Stimulated activated CD8-positive, alpha-beta memory T cell treated with anti-CD3 and anti-CD28 coated beads, Interleukin-4, amount 100 ng/mL, for 48 hours (primary cell): ENCODE data around the gene SORT1.
"Not testable (repeated sequence)": the region's sequence is repeated elsewhere in the genome, so short reads cannot be mapped to it uniquely, and the experiment has no call there.

ENCODE experiments used
- DNase-seq: peaks from one replicate; pipeline ENCODE4 v3.0.0-alpha.2; 2020

The SORT1 gene

DNA sequence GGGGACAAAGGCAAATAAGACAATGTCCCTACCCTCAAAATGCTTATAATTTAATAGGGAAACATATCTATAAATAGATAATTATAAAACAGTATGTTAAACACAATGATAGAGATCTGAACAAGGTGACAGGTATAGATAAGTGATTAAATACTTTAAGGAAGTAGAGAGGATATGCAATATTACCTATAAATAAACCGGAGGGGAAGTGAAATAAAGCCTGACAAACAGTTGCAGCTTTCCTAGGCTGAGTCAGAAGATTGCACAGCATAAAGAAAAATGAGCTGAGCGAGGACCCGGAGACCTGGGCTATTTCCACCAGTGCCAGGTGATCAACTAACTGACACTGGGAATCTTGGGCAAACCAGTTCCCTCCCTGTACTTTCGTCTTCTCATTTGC lies 103.2 kb downstream of the SORT1 start:
- DNase-seq, result no peak

DNA sequence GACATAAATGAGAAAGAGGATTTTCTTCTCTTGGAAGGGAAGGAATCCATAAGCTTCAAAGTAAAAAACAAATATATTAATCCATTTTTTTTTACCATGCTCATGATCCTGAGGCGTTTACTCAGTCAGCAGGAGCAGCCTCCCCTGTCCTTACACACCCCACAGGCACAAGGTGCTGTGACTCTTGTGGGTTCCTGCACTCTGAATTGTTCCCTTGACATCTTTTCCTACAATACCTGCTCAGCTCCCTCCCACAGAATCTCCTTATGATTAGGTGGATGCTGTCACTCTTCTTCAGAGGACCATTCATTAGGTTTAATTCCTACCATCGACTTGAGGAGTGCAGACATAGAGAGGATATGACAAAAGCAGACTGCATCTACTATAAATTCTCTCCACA lies 104.7 kb downstream of the SORT1 start:
- DNase-seq, result no peak

DNA sequence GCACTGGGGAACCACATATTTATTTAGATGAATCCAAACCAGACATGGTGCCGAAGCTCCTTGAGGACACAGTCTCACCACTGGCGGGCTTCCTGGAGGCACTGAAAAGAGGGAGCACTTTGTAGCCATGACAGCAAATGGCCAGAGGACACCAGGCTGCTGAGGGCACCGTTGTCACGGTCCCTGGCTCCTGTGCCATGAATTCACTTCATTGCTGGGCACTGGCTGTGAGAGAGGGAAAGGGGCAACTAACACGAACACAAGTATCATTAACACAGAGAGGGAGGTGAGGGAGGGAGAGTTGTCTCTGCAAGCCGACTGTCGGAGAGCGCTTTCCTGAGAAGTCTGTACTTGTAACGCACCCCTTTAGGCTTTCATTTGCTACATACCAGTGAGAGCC lies 105.4 kb downstream of the SORT1 start:
- DNase-seq, result no peak

DNA sequence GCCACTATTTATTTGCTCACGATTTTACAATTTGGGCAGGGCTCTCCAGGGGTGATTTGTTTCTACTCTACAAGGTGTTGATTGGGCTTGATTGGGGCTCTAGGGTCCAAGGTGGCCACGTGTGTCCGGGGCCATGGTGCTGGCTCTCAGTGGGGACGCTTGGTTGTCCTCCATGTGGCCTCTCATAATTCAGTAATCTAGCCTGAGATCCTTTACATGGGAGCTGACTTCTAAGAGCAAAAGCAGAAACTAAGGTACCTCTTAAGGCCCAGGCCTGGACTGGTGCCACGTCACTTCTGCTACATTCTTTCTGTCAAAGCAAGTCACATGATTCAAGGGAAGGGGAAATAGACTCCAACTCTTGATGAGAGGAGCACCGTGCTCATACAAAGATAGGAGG lies 106.7 kb downstream of the SORT1 start:
- DNase-seq, result no peak

DNA sequence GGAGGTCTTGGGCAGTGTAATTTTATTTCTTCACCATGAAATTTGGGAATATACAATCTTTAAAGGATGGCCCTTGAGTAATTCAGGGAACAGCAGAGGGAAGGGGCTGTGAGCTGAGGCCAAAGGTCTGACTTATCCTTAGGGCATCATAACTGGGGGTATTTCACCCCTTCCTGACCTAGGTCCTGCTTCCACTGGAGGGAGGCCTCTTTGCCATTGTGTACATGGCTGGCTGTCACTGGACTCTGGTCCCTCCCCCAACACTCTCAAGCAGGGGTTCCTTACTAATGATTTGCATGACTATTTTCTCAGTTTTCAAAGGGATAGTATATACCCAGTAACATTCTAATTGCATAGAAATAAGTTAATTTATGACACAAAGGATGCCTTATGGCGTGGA lies 107.6 kb downstream of the SORT1 start:
- no peak for DNase-seq

DNA sequence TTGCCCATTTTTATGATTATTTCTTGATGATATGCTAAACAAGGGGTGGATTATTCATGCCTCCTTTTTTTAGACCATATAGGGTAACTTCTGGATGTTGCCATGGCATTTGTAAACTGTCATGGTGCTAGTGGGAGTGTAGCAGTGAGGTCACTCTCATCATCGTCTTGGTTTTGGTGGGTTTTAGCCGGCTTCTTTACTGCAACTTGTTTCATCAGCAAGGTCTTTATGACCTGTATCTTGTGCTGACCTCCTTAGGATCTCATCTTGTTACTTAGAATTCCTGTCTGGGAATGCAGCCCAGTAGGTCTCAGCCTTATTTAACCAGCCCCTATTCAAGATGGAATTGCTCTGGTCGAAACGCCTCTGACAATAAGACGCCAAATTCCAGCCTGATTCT lies 111.0 kb downstream of the SORT1 start:
- DNase-seq, result not testable (repeated sequence)

DNA sequence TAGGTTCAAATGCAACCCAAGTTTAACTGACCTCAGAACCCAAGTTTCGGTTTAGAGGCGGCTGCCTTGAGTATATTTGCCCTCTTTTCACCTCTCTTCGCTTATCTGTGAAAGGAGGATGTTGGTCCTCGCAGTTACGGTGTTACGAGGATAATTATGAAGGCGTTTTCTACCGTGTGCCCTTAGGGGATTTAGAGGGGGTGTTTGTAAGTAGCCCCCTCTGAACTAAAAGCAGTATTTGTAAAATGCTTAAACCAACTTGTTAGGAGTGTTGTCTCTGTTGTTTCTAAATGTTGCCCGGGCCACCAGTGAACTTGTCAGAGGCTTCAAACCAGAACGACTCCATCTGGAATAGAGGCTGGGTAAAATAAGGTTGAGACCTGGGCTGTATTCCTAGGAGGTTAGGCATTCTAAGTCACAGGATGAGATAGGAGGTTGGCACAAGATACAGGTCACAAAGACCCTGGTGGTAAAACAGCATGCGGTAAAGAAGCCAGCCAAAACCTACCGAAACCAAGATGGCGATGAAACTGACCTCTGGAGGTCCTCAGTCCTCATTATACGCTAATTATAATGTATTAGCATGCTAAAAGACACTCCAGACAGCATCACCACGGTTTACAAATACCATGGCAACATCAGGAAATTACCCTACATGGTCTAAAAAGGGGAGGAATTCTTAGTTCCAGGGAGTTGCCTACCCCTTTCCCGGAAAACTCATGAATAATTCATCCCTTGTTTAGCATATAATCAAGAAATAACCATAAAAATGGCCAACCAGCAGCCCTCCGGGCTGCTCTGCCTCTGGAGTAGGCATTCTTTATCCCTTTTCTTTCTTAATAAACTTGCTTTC lies 113.7 kb downstream of the SORT1 start:
- no peak for DNase-seq

DNA sequence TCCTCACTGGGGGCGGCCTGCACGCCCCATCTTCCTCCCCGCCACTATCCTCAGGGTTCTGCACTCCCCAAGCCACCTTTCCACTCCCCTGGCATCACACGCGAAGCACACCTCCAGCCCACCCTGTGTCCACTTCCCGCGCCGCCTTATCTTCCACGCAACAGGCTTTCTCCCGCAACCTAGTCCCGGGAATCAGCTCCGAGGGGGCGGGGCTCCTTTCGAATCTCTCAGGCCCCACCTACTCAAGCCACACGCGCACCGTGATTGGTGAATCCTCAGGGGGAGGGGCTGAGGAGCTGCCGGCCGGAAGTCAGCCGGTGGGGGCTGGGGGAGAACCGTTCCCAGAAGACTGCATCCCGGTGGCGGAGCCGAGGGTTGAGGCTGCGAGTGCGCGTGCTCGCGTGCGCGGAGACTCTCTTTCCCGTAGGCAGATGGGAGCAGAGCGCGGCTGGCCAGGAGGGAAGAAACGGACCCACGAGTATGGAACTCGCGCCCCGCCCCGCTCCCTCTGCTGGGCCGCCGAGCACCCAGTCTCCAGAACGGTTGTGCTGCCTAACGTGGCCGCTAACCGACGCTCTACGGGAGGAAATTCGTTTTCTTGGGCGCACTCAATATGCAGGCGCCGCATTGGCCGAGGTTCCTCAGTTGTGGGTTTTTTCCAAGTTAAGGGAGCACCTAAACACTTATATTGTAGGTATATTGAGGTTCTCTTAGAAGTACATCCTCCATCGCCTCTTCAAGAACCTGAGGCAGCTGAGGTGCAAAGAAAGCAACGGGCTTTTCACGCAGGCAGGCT lies 114.6 kb downstream of the SORT1 start, which contains the start of gene PSRC1:
TSS of gene PSRC1 (minus strand) at position 194 of the 796 bp plus-strand sequence.
- DNase-seq, result peak; percentile 93

DNA sequence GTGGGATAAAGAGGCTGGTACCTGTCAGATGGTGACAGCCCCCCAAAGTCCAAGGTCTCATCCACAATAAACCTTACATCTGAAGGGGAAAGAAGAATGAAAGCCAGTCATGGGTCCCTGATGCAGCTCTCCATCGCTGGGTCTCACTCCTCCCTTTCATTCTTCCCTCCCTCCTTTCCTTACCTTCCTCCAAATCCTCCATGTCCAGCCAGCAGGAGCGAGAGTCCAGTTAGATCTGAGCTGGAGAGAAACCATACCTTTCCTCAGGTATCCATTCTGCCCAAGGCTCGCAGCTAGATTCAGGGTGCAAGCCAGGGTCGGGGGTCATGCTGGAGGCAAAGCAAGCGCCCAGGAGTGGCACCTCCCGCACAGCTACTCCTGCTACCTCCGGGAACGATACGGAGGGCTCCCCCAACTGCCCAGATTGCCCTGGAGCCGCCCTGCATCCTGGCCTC lies 115.2 kb downstream of the SORT1 start:
- no peak for DNase-seq

DNA sequence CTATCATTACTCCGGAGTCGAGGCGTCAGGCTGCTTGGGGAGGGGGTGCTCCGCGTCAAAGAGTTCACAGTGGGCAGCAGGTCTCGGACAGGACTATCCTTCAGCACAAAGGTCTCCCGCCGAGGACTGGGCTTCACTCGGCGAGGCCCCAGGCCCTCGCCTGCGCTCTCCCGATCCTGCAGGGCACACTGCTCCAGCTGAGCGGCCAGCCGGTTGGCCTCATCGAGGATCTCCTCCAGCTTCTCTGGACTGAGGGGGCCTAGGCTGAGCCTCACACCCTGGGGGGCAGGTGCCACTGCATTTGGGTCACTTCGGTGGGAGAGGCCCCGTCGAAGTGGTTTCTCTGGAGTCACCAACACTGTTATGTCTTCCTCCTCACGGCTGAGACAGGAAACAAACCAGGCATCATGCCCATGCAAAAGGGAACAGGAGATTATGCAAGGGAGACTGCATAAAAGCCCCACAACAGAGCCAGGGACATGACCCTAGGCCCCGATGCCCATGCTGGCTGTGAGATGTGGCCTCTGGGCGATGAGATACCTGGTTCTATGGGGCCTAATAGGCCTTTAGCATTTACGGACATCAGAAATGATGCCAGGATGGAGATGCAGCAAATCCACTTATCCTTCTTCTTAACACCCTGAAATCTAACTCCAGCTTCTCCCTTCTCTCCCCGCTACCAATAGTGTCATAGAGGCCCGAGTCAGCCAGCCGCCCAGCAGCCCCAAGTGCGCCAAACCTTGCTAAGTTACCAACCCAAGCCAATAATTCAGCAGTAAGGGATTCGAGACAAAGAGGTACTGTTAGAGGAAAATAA lies 115.8 kb downstream of the SORT1 start:
- DNase-seq, result no peak

DNA sequence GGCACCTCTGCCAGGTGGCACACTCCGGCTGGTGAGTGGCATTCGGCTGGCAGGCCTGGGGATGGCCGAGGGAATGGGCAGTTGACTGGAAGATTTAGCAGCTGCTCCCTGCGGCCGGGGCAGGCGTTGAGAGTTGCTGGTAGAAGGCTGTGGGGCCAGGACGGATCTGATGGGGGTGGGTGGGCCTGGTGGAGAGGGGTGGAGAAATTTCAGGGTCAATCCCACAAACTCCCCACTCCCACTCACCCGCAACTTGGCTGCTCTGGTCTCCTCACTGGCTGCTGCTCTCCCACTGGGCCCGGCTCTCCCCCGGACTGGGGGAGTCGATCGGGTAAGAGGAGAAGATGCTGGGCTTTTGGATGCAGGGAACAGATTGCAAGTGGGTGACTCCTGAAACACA lies 116.9 kb downstream of the SORT1 start:
- DNase-seq, result no peak

DNA sequence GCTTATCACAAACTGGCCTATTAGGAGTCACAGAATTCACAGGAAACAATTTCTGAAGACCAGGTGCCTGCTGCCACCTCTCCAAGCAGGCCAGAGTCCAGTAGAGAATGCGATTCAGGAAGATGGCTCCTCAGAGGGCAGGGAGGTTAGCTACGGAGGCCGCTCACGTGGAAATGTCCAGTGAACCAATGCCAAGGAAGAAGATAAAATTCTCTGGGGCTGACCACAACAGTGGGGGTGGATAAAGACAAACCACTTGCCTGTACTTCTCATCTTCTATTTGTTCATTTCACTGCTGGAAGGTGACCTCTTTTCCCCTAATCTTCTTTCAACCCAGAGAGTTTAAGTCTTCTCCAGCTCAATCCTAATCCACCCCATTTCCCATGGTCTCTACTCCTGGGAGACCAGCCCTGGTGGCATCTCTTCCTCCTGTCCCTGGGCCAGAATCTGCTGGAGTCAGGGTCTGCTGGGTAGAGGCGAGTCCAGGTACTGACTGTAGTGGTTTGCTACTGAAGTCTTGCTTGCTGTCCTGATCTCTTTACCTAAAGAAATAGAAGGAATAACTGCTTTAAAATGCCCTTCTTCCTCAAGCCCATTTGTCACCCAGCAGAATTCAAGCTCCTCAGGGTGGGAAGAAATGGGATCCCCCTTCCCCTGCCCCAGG lies 118.0 kb downstream of the SORT1 start:
- DNase-seq, result no peak

DNA sequence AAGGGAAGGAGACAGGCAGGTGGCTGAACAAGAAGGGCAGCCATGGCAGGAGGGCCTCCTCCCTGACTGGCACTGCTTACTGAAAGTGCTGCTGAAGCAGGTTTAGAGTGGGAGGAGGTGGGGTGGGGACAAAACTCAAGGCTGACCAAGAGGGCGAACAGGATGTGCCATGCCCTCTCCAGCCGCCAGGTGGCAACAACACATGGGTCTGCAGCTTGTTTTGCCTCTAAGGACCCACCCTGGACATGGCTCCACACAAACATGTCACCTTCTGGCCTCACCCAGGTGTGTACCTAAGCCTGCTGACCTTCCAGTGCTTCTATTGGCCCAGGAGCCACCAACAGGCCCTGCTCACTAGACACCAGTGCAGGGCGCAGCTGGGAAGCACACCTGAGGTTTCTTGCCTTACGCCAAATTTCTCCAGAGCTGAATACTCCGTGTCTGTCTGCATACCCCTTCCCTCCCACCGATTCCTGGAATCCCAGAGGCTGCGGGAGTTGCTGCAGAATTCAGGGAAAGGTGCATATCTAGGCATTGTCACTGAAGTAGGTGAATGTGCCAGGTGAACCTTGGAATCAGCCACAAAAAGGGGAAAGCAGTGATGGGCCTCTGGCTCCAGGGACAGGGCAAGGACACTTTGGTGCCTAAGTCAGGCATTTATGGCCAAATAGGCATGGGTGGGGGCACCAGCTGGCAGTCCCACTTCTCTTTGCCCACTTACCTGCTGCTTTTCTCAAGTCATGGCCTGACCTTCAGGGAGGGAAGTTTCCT lies 120.1 kb downstream of the SORT1 start:
- peak; percentile 86 for DNase-seq

DNA sequence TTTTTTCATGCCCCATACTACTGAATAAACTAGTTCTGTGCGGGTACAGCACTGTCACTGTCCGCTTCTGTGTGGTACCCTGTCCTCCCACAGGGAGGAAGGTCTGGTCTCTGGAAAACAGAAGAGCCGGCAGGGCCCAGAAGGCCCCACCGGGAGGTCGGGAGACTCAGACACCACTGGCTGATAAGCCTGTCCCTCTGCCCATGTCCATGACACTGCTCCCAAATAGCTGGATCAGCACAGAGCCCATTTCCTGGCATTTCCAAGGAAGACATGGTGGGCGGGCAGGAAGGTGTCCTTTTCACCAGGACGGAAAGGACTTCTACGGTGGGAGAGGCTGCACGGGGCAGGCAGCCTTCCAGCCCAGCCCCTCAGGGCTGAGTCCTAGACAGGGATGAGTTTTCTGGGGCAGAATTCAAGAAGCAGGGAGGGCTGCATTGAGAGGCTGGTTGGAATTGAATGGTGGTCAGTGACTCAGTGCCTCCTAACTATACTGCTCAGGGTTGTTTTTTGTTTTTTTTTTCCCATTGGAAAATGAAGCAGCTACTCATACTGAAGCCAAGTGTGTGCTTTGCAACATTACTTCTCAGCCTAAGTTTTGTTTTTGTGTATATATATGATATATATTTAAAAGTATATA lies 121.9 kb downstream of the SORT1 start:
- no peak for DNase-seq

DNA sequence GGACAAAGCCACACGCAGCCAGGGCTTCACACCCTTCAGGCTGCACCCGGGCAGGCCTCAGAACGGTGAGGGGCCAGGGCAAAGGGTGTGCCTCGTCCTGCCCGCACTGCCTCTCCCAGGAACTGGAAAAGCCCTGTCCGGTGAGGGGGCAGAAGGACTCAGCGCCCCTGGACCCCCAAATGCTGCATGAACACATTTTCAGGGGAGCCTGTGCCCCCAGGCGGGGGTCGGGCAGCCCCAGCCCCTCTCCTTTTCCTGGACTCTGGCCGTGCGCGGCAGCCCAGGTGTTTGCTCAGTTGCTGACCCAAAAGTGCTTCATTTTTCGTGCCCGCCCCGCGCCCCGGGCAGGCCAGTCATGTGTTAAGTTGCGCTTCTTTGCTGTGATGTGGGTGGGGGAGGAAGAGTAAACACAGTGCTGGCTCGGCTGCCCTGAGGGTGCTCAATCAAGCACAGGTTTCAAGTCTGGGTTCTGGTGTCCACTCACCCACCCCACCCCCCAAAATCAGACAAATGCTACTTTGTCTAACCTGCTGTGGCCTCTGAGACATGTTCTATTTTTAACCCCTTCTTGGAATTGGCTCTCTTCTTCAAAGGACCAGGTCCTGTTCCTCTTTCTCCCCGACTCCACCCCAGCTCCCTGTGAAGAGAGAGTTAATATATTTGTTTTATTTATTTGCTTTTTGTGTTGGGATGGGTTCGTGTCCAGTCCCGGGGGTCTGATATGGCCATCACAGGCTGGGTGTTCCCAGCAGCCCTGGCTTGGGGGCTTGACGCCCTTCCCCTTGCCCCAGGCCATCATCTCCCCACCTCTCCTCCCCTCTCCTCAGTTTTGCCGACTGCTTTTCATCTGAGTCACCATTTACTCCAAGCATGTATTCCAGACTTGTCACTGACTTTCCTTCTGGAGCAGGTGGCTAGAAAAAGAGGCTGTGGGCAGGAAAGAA lies 122.9 kb downstream of the SORT1 start:
- no peak for DNase-seq

DNA sequence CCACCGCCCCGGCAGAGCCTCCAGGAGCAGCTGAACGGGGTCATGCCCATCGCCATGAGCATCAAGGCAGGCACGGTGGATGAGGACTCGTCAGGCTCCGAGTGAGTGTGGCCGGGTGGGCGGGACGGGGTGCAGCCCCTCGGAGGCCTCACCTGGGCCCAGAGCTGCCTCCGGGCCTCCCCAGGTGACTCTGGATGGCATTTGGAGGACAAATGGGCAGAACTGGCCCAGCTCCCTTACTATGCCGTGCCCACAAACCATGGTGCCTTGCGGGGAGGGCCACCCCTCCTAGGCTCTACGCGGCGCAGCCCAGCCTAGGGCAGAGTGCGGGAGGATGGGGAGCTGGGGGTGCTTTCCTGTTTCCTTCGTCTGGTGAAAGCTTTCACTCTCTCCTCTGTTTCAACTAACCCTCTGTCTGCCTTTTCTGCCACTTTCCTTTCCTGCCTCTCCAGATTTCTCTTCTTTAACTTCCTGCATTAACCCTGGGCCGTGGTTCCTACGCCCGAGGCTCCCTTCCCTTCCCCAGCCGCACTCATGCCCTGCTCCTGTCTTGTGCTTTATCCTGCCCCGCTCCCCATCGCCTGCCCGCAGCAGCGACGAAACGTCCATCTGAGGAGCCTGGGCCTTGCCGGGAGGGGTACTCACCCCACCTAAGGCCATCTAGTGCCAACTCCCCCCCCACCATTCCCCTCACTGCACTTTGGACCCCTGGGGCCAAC lies 124.0 kb downstream of the SORT1 start:
- DNase-seq, result no peak

DNA sequence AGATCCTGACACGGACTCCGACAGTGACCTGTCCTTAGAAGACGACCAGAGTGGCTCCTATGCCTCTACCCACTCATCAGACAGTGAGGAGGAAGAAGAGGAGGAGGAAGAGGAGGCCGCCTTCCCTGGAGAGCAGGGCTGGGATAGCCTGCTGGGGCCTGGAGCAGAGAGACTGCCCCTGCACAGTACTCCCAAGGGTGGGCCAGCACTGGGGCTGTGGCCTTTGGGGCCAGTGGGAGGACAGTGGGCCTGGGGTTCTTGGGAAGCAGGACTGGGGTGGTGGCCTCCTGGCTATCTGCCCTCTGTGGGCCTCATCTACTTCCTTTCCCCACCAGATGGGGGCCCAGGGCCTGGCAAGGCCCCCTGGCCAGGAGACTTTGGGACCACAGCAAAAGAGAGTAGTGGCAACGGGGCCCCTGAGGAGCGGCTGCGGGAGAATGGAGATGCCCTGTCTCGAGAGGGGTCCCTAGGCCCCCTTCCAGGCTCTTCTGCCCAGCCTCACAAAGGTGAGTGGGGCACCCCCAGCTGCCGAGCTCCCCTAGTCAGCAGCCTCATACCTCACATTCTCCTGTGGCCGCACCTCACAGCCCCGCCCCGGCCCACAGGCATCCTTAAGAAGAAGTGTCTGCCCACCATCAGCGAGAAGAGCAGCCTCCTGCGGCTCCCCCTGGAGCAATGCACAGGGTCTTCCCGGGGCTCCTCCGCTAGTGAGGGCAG lies 124.7 kb downstream of the SORT1 start:
- DNase-seq, result no peak

DNA sequence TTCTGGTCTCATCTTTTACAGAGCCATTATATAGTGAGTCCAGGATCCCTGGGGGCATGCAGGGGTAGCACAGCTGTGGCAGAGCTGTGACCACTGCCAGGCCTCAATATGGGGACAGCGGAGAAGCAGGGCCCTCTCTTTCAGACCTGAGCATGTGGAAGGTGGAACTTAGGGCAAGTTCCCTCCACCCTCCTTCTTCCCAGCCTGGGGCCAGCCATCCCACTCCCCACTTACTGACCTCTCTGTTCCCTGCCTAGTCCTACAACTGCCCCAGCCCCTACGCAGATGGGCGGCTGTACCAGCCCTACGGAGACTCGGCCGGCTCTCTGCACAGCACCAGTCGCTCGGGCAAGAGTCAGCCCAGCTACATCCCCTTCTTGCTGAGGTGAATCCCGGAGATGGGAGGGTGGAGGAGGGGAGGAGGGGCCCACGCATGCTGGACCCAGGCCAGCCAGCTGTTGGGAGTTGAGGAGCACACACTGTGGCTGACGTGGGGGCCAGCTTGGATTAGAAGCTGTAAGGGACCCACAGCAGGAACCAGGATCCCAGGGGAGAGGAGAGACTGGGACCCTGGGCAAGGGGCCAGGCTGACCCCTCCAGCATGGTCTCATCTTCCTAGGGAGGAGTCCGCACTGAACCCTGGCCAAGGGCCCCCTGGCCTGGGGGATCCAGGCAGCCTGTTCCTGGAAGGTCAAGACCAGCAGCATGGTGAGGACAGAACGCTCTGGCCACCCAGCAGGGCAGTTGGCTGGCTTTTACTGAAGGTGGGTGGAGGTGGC lies 125.5 kb downstream of the SORT1 start:
- DNase-seq, result no peak
